ENCODE measurements around the gene HACD2. TPM values are rescaled to one million over a fixed set of nuclear protein-coding genes. Genes with fewer than 3 reads are reported as not detected.

The HACD2 gene
- total RNA-seq, 2 donors from 2014 or later: 22.4 to 31.3 TPM

DNA sequence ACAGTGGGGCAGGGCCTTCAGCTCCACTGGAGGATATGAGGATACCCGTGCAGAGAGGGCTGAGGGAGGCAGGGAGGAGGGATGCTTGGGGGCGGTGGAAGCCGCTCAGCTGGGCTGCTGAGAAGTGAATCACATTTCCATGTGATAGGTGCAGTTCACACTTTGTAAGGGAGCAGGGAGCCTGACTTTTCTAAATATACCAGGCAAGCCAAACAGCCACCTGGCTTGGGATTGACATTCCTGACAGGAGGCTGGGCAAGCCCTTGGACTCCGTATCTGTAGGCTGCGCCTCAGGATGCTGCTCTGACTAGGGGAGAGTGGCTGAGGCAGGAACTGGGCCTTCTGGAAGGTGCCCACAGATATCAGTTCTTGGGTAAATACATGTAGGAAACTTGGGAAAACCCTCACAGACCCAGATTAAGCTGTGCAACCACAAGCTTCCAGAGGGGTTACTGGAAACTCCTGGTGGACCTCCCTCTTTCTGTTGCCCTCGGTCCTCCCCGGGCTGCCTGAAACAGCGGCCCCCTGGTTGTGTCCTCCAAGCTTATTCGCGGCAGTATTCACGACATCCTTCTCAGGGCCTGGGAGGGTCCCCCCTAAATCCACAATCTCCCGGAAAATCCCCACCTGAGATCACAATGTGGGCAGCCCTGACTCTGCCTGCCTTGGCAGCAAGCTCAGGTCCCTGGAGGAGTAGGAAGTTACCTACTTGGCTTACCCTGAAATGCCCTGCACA is 103.0 kb downstream of the HACD2 start:
- H3K36me3 Mint-ChIP-seq (ENCODE audit: low read depth): no peaks in the 10 kb centered on the region
- no peak for ATAC-seq (replicated peaks)

GRCh38 chr3:123481071-123481470 is 103.8 kb downstream of the HACD2 start:
- Mint-ChIP-seq H3K27me3 (peaks cover 30% of the 10 kb centered on the region), H3K36me3 (ENCODE audit: low read depth) (no peaks in the 10 kb centered on the region), H3K27ac (no peak overlapping the region), H3K9me3 (no peaks in the 10 kb centered on the region), H3K4me1 (no peaks in the 10 kb centered on the region), H3K4me3 (no peak overlapping the region)
- ATAC-seq (replicated peaks): no peak

More for the DNA sequence above, 103.0 kb downstream of the HACD2 start:
- Mint-ChIP-seq H3K9me3 (no peaks in the 10 kb centered on the region), H3K4me1 (no peaks in the 10 kb centered on the region), H3K27me3 (peaks cover 24% of the 10 kb centered on the region), H3K27ac (no peak overlapping the region), H3K4me3 (no peak overlapping the region)

- no peaks in the 10 kb centered on the region for H3K4me1 Mint-ChIP-seq
- H3K36me3 Mint-ChIP-seq (ENCODE audit: low read depth): no peaks in the 10 kb centered on the region
- H3K4me3 Mint-ChIP-seq: no peak overlapping the region
- H3K27me3 Mint-ChIP-seq: peaks cover 30% of the 10 kb centered on the region
- no peaks in the 10 kb centered on the region for H3K9me3 Mint-ChIP-seq
- no peak overlapping the region for H3K27ac Mint-ChIP-seq
- ATAC-seq (replicated peaks): no peak
Measured at GRCh38 chr3:123480428-123480827, 104.4 kb downstream of the HACD2 start.

DNA sequence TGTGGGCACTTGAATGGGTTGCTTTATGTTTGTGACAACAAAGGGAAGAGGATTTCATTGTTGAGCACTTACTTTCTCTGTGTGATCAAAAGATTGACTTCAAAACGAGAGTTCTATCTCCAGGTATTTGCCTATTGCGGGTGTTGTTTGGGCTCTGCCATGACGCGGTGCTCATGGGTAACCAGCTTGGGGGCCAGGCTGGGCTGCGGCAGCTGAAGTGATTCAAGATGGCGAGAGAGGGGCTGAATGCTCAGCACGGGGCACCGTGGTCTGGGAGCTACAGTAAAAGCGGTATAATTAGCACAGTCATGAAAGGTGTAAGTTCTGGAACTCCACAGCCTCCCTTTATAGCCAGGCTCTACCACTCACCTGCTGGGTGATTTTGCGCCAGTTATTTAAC is 105.0 kb downstream of the HACD2 start:
- Mint-ChIP-seq H3K27me3 (peaks cover 30% of the 10 kb centered on the region), H3K9me3 (no peaks in the 10 kb centered on the region), H3K4me1 (no peaks in the 10 kb centered on the region), H3K4me3 (no peak overlapping the region), H3K36me3 (ENCODE audit: low read depth) (no peaks in the 10 kb centered on the region), H3K27ac (no peak overlapping the region)
- ATAC-seq (replicated peaks): no peak

DNA sequence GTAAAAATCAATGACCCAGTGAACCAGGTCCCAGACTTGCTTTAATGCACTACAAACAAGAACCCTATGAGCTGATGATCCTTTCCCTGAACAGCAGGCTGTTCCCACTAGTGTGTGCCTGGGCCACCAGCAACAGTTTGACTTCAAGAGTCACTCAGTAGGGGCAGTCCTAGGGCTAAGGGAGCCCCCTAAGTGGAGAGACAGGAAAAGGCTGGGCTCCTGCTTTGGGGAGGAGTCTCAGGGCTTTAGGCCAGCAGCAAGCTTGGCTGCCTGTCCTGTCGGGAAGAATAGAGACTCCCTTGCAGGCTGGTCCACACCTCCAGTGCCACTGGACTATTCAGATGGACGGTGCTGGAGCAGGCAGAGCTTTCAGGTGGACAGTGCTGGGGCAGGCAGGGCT is 106.5 kb downstream of the HACD2 start:
- Mint-ChIP-seq H3K9me3 (no peaks in the 10 kb centered on the region), H3K36me3 (ENCODE audit: low read depth) (no peaks in the 10 kb centered on the region), H3K27ac (no peak overlapping the region), H3K4me3 (no peak overlapping the region), H3K27me3 (peaks cover 30% of the 10 kb centered on the region), H3K4me1 (no peaks in the 10 kb centered on the region)
- no peak for ATAC-seq (replicated peaks)

DNA sequence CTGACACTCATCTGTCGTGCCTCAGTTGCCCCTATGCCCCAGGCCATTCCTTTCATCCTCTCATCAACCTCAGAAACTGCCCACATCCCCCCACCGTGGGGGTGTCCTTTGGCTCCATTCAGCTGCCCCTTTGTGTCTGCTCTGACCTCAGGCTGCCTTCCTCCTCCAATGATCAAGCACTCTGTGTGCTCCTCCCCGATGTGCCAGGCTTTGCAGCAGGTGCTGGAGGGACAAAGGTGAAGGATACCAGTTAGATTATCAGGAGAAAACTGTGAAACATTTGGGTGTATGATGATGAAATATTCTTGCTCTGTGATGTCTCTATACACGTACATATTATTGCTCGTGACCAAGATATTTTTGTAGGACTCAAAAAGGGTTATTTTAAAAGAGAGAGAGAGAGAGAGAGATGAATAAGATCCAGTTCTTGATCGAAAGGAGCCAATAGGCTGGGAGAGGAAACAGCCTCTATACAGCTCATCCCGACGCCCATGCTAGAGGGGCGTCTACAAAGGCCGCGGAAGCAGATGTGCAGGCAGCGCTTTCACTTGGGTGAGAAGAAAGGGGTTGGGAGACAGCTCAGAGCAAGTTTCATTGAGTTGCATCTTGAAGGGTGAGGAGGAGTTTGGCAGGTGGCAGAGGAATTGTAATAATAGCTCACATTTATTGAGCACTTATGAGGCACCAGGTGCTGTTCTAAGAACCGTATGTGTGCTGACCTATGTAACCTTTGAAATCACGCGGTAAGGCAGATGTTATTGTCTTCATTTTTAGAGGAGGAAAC is 107.7 kb downstream of the HACD2 start:
- no peaks in the 10 kb centered on the region for H3K36me3 Mint-ChIP-seq (ENCODE audit: low read depth)
- no peak for ATAC-seq (replicated peaks)
- no peak overlapping the region for H3K4me3 Mint-ChIP-seq
- H3K27ac Mint-ChIP-seq: no peak overlapping the region
- H3K9me3 Mint-ChIP-seq: no peaks in the 10 kb centered on the region
- H3K27me3 Mint-ChIP-seq: peaks cover 30% of the 10 kb centered on the region
- no peaks in the 10 kb centered on the region for H3K4me1 Mint-ChIP-seq

- H3K27me3 Mint-ChIP-seq: peaks cover 28% of the 10 kb centered on the region
- H3K36me3 Mint-ChIP-seq (ENCODE audit: low read depth): no peaks in the 10 kb centered on the region
- no peak for ATAC-seq (replicated peaks)
- no peak overlapping the region for H3K4me3 Mint-ChIP-seq
- no peaks in the 10 kb centered on the region for H3K9me3 Mint-ChIP-seq
- H3K4me1 Mint-ChIP-seq: no peaks in the 10 kb centered on the region
- H3K27ac Mint-ChIP-seq: no peak overlapping the region
Measured at GRCh38 chr3:123475786-123476185, 109.1 kb downstream of the HACD2 start.

DNA sequence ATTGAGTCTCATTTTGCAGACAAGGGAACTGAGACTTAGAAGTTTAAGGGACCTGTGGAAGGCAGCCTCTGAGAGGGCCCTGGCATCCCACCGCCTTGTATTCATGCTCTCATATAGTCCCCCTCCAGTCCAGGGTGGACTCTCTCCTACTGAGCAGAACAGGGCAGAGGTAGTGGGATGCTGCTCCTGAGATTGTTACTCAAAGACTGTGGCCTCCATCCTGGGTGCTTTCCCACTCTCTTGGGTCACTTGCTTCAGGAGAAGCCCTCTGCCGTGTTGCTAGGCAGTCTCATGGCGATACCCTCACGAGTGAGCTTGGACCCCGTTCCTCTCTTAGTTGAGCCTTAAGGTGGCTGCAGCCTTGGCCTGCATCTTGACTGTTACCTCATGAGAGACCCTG is 113.7 kb downstream of the HACD2 start:
- peaks cover 11% of the 10 kb centered on the region for H3K27me3 Mint-ChIP-seq
- no peak overlapping the region for H3K4me3 Mint-ChIP-seq
- no peaks in the 10 kb centered on the region for H3K4me1 Mint-ChIP-seq
- H3K27ac Mint-ChIP-seq: no peak overlapping the region
- no peak for ATAC-seq (replicated peaks)
- no peaks in the 10 kb centered on the region for H3K36me3 Mint-ChIP-seq (ENCODE audit: low read depth)
- H3K9me3 Mint-ChIP-seq: no peaks in the 10 kb centered on the region

GRCh38 chr3:123469323-123469995 is 115.4 kb downstream of the HACD2 start:
- Mint-ChIP-seq H3K27me3 (peaks cover 16% of the 10 kb centered on the region), H3K9me3 (no peaks in the 10 kb centered on the region), H3K27ac (no peak overlapping the region), H3K36me3 (ENCODE audit: low read depth) (no peaks in the 10 kb centered on the region), H3K4me3 (no peak overlapping the region), H3K4me1 (no peaks in the 10 kb centered on the region)
- ATAC-seq (replicated peaks): no peak

DNA sequence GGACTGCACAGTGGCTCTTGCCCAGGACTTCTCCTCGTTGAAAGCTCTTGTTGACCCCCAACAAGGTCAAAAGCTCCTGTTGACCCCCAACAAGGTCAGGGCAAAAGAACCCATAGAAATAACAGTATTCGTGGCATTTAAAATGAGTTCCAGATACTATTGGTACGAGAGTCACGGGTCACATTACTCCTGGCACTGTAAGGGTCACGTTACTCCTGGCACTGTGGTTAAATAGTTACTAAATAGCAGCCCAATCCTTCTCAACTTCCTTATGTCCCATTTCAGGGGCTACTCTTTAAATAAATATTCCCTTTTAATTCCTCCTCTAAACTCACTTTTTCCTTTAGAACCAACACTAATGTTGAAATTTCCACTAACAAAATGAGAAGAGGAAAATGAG is 117.8 kb downstream of the HACD2 start:
- no peaks in the 10 kb centered on the region for H3K36me3 Mint-ChIP-seq (ENCODE audit: low read depth)
- no peaks in the 10 kb centered on the region for H3K4me1 Mint-ChIP-seq
- no peak for ATAC-seq (replicated peaks)
- no peaks in the 10 kb centered on the region for H3K9me3 Mint-ChIP-seq
- H3K27ac Mint-ChIP-seq: no peak overlapping the region
- peaks cover 25% of the 10 kb centered on the region for H3K27me3 Mint-ChIP-seq
- no peak overlapping the region for H3K4me3 Mint-ChIP-seq

DNA sequence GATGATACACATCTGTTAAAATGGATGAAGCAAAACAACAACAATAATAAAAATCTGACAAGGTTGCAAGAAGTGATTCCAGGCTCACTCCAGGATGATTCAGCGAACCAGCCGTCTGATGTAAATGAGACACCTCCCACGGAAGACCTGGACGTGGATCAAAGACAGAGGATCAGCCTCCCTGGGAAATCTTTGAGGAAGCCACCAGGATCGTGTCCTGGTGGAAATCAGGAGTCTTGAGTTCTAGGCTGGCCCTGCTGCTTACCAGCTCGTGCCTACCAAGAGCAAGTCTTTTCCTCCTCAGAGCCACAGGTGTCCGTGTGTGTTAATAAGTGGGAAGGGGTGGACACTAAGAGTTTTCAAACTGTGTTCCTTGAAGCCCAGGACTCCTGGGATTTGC is 120.6 kb downstream of the HACD2 start:
- Mint-ChIP-seq H3K27ac (no peak overlapping the region), H3K4me3 (no peak overlapping the region), H3K36me3 (ENCODE audit: low read depth) (no peaks in the 10 kb centered on the region), H3K9me3 (no peaks in the 10 kb centered on the region), H3K4me1 (no peaks in the 10 kb centered on the region), H3K27me3 (peaks cover 36% of the 10 kb centered on the region)
- ATAC-seq (replicated peaks): no peak

- H3K9me3 Mint-ChIP-seq: no peaks in the 10 kb centered on the region
- H3K4me3 Mint-ChIP-seq: no peak overlapping the region
- no peak overlapping the region for H3K27ac Mint-ChIP-seq
- no peak for ATAC-seq (replicated peaks)
- peaks cover 41% of the 10 kb centered on the region for H3K27me3 Mint-ChIP-seq
- no peaks in the 10 kb centered on the region for H3K36me3 Mint-ChIP-seq (ENCODE audit: low read depth)
- H3K4me1 Mint-ChIP-seq: no peaks in the 10 kb centered on the region
Measured at GRCh38 chr3:123459862-123460261, 125.0 kb downstream of the HACD2 start.

DNA sequence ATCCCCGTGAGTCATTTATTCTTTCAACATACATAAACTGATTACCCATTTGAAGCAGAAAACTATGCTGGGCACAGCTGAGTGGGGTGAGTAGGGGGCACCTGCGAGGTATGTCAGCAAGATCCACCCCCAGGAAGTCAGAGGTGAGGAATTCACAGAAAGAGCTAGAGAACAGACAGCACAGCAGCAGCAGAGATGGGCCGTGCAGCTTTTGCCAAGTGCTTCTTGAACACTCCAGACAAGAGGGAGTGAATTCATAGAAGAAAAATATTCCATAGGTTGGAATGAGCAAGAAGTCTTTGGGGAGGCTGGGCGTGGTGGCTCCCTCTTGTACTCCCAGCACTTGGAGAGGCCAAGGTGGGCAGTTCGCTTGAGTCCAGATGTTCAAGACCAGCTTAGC is 126.6 kb downstream of the HACD2 start:
- Mint-ChIP-seq H3K4me3 (no peak overlapping the region), H3K9me3 (no peaks in the 10 kb centered on the region), H3K4me1 (no peaks in the 10 kb centered on the region), H3K36me3 (ENCODE audit: low read depth) (no peaks in the 10 kb centered on the region), H3K27ac (no peak overlapping the region), H3K27me3 (peaks cover 44% of the 10 kb centered on the region)
- ATAC-seq (replicated peaks): no peak

GRCh38 chr3:123457841-123458240 is 127.0 kb downstream of the HACD2 start:
- H3K27ac Mint-ChIP-seq: no peak overlapping the region
- no peak for ATAC-seq (replicated peaks)
- no peak overlapping the region for H3K4me3 Mint-ChIP-seq
- H3K9me3 Mint-ChIP-seq: no peaks in the 10 kb centered on the region
- H3K4me1 Mint-ChIP-seq: no peaks in the 10 kb centered on the region
- no peaks in the 10 kb centered on the region for H3K36me3 Mint-ChIP-seq (ENCODE audit: low read depth)
- peaks cover 45% of the 10 kb centered on the region for H3K27me3 Mint-ChIP-seq

- Mint-ChIP-seq H3K36me3 (ENCODE audit: low read depth) (no peaks in the 10 kb centered on the region), H3K27ac (no peak overlapping the region), H3K4me1 (no peaks in the 10 kb centered on the region), H3K27me3 (peaks cover 44% of the 10 kb centered on the region), H3K4me3 (no peak overlapping the region), H3K9me3 (no peaks in the 10 kb centered on the region)
- no peak for ATAC-seq (replicated peaks)
Measured at GRCh38 chr3:123453675-123454074, 131.2 kb downstream of the HACD2 start.

Data from activated T-helper 17 cell treated with anti-CD3 and anti-CD28 coated beads, Interleukin-2, amount 50 U/mL, for 72 hours (primary cell).